Measurements from ENCODE around the gene C1orf21.

DNA sequence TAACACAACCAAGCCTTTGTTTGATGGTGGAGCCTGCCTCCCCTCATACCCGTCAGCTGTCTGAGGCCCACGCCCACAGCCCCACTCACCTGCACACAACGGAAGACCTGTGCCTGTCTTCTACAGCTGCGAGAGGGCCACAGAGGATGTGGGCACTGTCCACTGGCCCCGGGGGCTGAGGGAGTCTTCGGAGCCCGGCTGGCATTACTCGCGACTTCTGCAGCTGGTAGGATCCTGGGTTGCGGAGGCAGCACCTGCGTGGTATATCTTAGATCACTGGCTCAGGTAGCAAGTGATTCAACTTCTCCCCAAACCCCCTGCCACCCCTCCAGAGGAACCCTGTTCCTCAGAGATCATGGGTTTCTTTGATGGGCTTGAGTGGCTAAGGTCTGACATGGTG lies 257.9 kb downstream of the C1orf21 start:
- TF ChIP-seq CTCF (IDR thresholded peaks at IDR 0.05) (no peak), POLR2A (IDR thresholded peaks at IDR 0.05) (no peak)

Data from thyroid gland (tissue), 4 donors.